CD4-positive, alpha-beta T cell (primary cell): ENCODE measurements around the gene SPEM3. TPM values are rescaled to one million over a fixed set of nuclear protein-coding genes. Genes with fewer than 3 reads are reported as not detected.

Source experiments
- ATAC-seq: fragments of 200-7000 bp; cut with Tn5 transposase; one replicate; pipeline ENCODE4 v1.10.0; 2022; ENCODE audit warnings: mild to moderate bottlenecking; ENCODE audit not compliant: poor library complexity
- CTCF ChIA-PET: fragments of 350-600 bp; sonication (Branson Sonifier 250); formaldehyde crosslinking; loops from one replicate; lab custom pipeline; 2021; ENCODE audit warnings: antibody characterized with exemption, inconsistent platforms; lab: Charles Lee
- POLR2A ChIA-PET: fragments of 350-600 bp; sonication (Branson Sonifier 250); formaldehyde crosslinking; loops from one replicate; lab custom pipeline; 2021; ENCODE audit warnings: antibody characterized with exemption, inconsistent platforms; lab: Charles Lee
- DNase-seq, 14 experiments: peaks; one replicate each; pipeline ENCODE4 v3.0.0-alpha.2; 2013 to 2020; ENCODE audit warnings: mixed read lengths in 2 of 14
- H3K27ac ChIP-seq, 2 donors: one replicate each; pipeline versions ENCODE4 v1.5.1 to v1.7.0; 2013; ENCODE audit warnings: low read length in 2 of 2, low read depth in 1 of 2, mild to moderate bottlenecking in 1 of 2
- H3K27me3 ChIP-seq, 2 experiments: 1 replicate in 1 of 2; 2 replicates in 1 of 2; pipeline versions ENCODE4 v1.6.1 to v1.7.0; 2013; ENCODE audit warnings: low read length in 2 of 2, control low read depth in 1 of 2, mild to moderate bottlenecking in 1 of 2, moderate library complexity in 1 of 2; ENCODE audit not compliant: insufficient read depth in 2 of 2, control insufficient read depth in 1 of 2
- H3K36me3 ChIP-seq: one replicate; pipeline ENCODE4 v1.6.1; 2013; ENCODE audit warnings: low read length, control low read depth; ENCODE audit not compliant: insufficient read depth
- H3K4me1 ChIP-seq: one replicate; pipeline ENCODE4 v1.6.1; 2013; ENCODE audit warnings: low read length, control low read depth; ENCODE audit not compliant: insufficient read depth
- H3K4me3 ChIP-seq: one replicate; pipeline ENCODE4 v1.5.1; 2013; ENCODE audit warnings: mild to moderate bottlenecking, low read length, moderate library complexity
- H3K9me3 ChIP-seq, 2 experiments: 1 replicate in 1 of 2; 2 replicates in 1 of 2; pipeline versions ENCODE4 v1.6.1 to v1.7.0; 2013; ENCODE audit warnings: low read length in 2 of 2, mild to moderate bottlenecking in 2 of 2, control low read depth in 1 of 2, moderate library complexity in 1 of 2; ENCODE audit not compliant: control insufficient read depth in 1 of 2, insufficient read depth in 1 of 2
- H3K27ac Mint-ChIP-seq: one replicate; pipeline ENCODE4 v1.8.0; 2020; ENCODE audit warnings: mixed read lengths
- H3K27me3 Mint-ChIP-seq: one replicate; pipeline ENCODE4 v1.8.0; 2021; ENCODE audit warnings: mixed read lengths
- H3K36me3 Mint-ChIP-seq: one replicate; pipeline ENCODE4 v1.8.0; 2021; ENCODE audit warnings: low read depth, mixed read lengths
- H3K4me1 Mint-ChIP-seq: one replicate; pipeline ENCODE4 v1.8.0; 2021; ENCODE audit warnings: low read depth, mixed read lengths
- H3K4me3 Mint-ChIP-seq: one replicate; pipeline ENCODE4 v1.8.0; 2020; ENCODE audit warnings: mild to moderate bottlenecking, mixed read lengths
- H3K9me3 Mint-ChIP-seq: one replicate; pipeline ENCODE4 v1.8.0; 2020; ENCODE audit warnings: mixed read lengths
- CTCF ChIP-seq: fragments of 200-600 bp; IDR thresholded peaks from one replicate; pipeline ENCODE4 v1.8.0; 2022; ENCODE audit warnings: antibody characterized with exemption, mild to moderate bottlenecking
- intact Hi-C, 2 experiments: fragments of 100-400 bp; cut with DNase I in 1 of 2; cut with micrococcal nuclease in 1 of 2; formaldehyde crosslinking; loops; one replicate each; pipeline versions ENCODE4 v1.15.1 to v1.9.0; 2023 to 2025; cut with DNase I, micrococcal nuclease
- total RNA-seq, 174 experiments: library from RNA in 2 of 174; stranded (reverse) in 2 of 174; gene quantifications; one replicate each; pipeline ENCODE4 v1.2.3 and lab custom pipeline; 2021 to 2026

Gene SPEM3
- total RNA-seq, 2 experiments from 2014 or later, result not detected

GRCh38 chr17:7464081-7464480, 35.4 kb downstream of the SPEM3 start:
- Mint-ChIP-seq H3K4me1 (no peaks in the 10 kb centered on the region), H3K4me3 (no peak overlapping the region), H3K27ac (peak overlapping the region; percentile 12), H3K9me3 (no peaks in the 10 kb centered on the region), H3K27me3 (no peaks in the 10 kb centered on the region), H3K36me3 (peaks cover 46% of the 10 kb centered on the region)
- ATAC-seq (no peak), DNase-seq (no peak)
- Histone ChIP-seq H3K36me3 (peaks cover 43% of the 10 kb centered on the region), H3K4me1 (peaks cover 7% of the 10 kb centered on the region), H3K27me3 (no peaks in the 10 kb centered on the region), H3K27ac (no peak overlapping the region), H3K4me3 (no peak overlapping the region), H3K9me3 (no peaks in the 10 kb centered on the region)
- intact Hi-C loops, result no loop called here
- CTCF ChIA-PET, result no interaction called here
- POLR2A ChIA-PET, result interaction anchor here (12.5 kb wide), 1 partner anchor 14 kb away, joined by 137 read pairs; the partner anchor contains the start of genes SLC35G6 and ZBTB4
- TF ChIP-seq CTCF, result no peak

- Mint-ChIP-seq H3K27me3 (no peaks in the 10 kb centered on the region), H3K36me3 (peaks cover 48% of the 10 kb centered on the region), H3K4me1 (peaks cover 2% of the 10 kb centered on the region), H3K27ac (no peak overlapping the region), H3K9me3 (no peaks in the 10 kb centered on the region), H3K4me3 (no peak overlapping the region)
- no peak overlapping the region for H3K4me3 ChIP-seq
- ChIA-PET POLR2A (no interaction called here), CTCF (no interaction called here)
- H3K27ac ChIP-seq, result no peak overlapping the region
- peaks cover 8% of the 10 kb centered on the region for H3K4me1 ChIP-seq
- intact Hi-C loops, result no loop called here
- H3K9me3 ChIP-seq, result no peaks in the 10 kb centered on the region
- DNase-seq (no peak), ATAC-seq (no peak)
- H3K36me3 ChIP-seq, result peaks cover 43% of the 10 kb centered on the region
- no peak for TF ChIP-seq CTCF
- no peaks in the 10 kb centered on the region for H3K27me3 ChIP-seq
These were observed 37.1 kb downstream of the SPEM3 start for GRCh38 chr17:7465597-7466275.

- no peaks in the 10 kb centered on the region for H3K9me3 Mint-ChIP-seq
- Histone ChIP-seq H3K4me1 (peaks cover 8% of the 10 kb centered on the region), H3K27ac (no peak overlapping the region), H3K27me3 (no peaks in the 10 kb centered on the region), H3K9me3 (no peaks in the 10 kb centered on the region), H3K4me3 (no peak overlapping the region), H3K36me3 (peaks cover 39% of the 10 kb centered on the region)
- intact Hi-C loops, result no loop called here
- no peak for ATAC-seq
- POLR2A ChIA-PET, result no interaction called here
- H3K36me3 Mint-ChIP-seq, result peaks cover 46% of the 10 kb centered on the region
- H3K4me3 Mint-ChIP-seq, result no peak overlapping the region
- no peak overlapping the region for H3K27ac Mint-ChIP-seq
- CTCF ChIA-PET, result interaction anchor here (0.9 kb wide), 1 partner anchor 29 kb away, joined by 3 read pairs; no protein-coding TSS in a partner anchor
- DNase-seq, result no peak
- no peaks in the 10 kb centered on the region for H3K27me3 Mint-ChIP-seq
- H3K4me1 Mint-ChIP-seq, result peaks cover 6% of the 10 kb centered on the region
- TF ChIP-seq CTCF, result no peak
These were observed 37.6 kb downstream of the SPEM3 start for GRCh38 chr17:7466318-7466638.
